SU-DHL-6 (cell line): ENCODE data around the gene SEMA3D.

ENCODE experiments used
- H2AFZ ChIP-seq: fragments of 200-600 bp; sonication (generic); 2 replicates; pipeline ENCODE4 v1.6.1; 2014; ENCODE audit warnings: low read depth, mild to moderate bottlenecking, moderate library complexity, mixed read lengths, antibody characterized with exemption, low read length; ENCODE audit not compliant: severe bottlenecking
- H3F3A ChIP-seq: fragments of 200-600 bp; shearing (Covaris generic); 2 replicates; pipeline ENCODE4 v1.6.0; 2016; ENCODE audit warnings: antibody characterized with exemption, mild to moderate bottlenecking; ENCODE audit not compliant: insufficient read depth
- H3K27ac ChIP-seq: fragments of 200-600 bp; sonication (generic); 2 replicates; pipeline ENCODE4 v1.5.1; 2016; ENCODE audit warnings: low read depth, mild to moderate bottlenecking, low read length, moderate library complexity, mixed read lengths
- H3K27me3 ChIP-seq: fragments of 200-600 bp; sonication (generic), shearing (Covaris generic); 2 replicates; pipeline ENCODE4 v1.6.0; 2014; ENCODE audit warnings: mild to moderate bottlenecking, low read length
- H3K36me3 ChIP-seq: fragments of 200-600 bp; sonication (generic); 2 replicates; pipeline ENCODE4 v1.6.1; 2014; ENCODE audit warnings: mild to moderate bottlenecking, low read length, mixed read lengths
- H3K4me2 ChIP-seq: fragments of 300-600, 200-600 bp; shearing (Covaris generic), sonication (generic); 2 replicates; pipeline ENCODE4 v1.6.0; 2014; ENCODE audit warnings: low read length, low read depth, mild to moderate bottlenecking; ENCODE audit not compliant: poor library complexity, severe bottlenecking
- H3K4me3 ChIP-seq: fragments of 200-600 bp; sonication (generic); 2 replicates; pipeline ENCODE4 v1.5.1; 2014; ENCODE audit warnings: antibody characterized with exemption, low read length, mild to moderate bottlenecking, mixed read lengths; ENCODE audit not compliant: insufficient read depth, poor library complexity, severe bottlenecking
- H3K79me2 ChIP-seq: fragments of 200-600 bp; sonication (generic); 2 replicates; pipeline ENCODE4 v1.6.1; 2014; ENCODE audit warnings: mild to moderate bottlenecking, low read length, moderate library complexity; ENCODE audit not compliant: insufficient read depth
- H3K9ac ChIP-seq: fragments of 200-600 bp; sonication (generic); 2 replicates; pipeline ENCODE4 v1.7.0; 2014; ENCODE audit warnings: mild to moderate bottlenecking, low read length
- H3K9me2 ChIP-seq: fragments of 200-600 bp; sonication (generic); replicated peaks from 2 replicates; pipeline ENCODE4 v1.6.1; 2014; ENCODE audit warnings: low read length; ENCODE audit not compliant: insufficient read depth
- H3K9me3 ChIP-seq: fragments of 200-600 bp; sonication (generic); 2 replicates; pipeline ENCODE4 v1.6.1; 2014; ENCODE audit warnings: low read length, mixed read lengths; ENCODE audit not compliant: insufficient read depth
- H4K20me1 ChIP-seq: fragments of 200-600 bp; sonication (generic); 2 replicates; pipeline ENCODE4 v1.6.1; 2014; ENCODE audit warnings: low read depth, mild to moderate bottlenecking, antibody characterized with exemption, low read length, moderate library complexity, mixed read lengths
- EZH2phosphoT487 ChIP-seq: fragments of 200-600 bp; sonication (generic), shearing (Covaris generic); conservative IDR thresholded peaks from 2 replicates; pipeline ENCODE4 v1.6.1; 2018; ENCODE audit warnings: mild to moderate bottlenecking, antibody characterized with exemption, low read length, moderate library complexity, mixed read lengths
- TF ChIP-seq, protein P1 (sequence below): fragments of 200-600 bp; sonication (generic); IDR thresholded peaks from one replicate; pipeline ENCODE4 v1.5.1; 2017; ENCODE audit warnings: antibody characterized with exemption, mild to moderate bottlenecking, low read length, moderate library complexity; ENCODE audit not compliant: insufficient read depth, poor library complexity, severe bottlenecking

The SEMA3D gene

DNA sequence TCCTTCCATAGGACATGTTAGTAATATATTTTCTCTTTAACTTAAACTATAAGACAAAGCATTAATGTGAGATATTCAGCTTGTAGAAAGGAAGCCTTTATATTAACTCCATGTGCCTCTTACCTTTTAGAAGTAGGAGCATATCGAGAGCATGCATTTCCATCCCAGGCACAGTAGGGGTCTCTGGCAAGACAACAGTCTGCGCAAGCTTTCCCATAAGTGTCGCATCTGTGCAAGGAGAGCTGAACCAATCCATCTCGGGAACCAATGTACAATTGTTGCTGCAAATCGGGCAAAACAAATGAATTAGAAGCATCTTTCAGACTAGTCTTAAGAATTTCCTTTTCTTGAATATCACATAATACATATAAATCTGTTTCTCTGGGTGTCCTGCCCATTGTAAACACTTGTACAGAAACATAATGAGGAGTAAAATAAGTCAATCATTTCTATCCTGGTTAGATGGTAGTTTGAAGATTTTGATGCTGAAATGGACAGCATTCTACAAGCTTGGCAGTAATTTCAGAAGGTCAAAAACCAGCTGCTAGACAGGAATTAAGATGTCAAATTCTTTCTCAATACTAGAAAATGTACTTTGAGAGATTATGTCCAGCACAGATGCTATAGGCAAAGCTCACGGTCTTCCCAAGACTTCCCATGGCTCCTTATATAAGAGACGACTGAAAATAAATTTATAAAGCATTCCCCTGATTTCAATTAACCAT lies 171.8 kb downstream of the SEMA3D start:
- Histone ChIP-seq H3K9me2 (no peaks in the 10 kb centered on the region), H4K20me1 (peaks cover 5% of the 10 kb centered on the region; the same call in 1 of the 2 replicates), H2AFZ (no peak overlapping the region), H3K9ac (no peak overlapping the region), H3K4me3 (no peak overlapping the region), H3K27ac (no peak overlapping the region), H3F3A (no peaks in the 10 kb centered on the region), H3K79me2 (no peaks in the 10 kb centered on the region), H3K27me3 (no peaks in the 10 kb centered on the region), H3K4me2 (no peak overlapping the region), H3K36me3 (no peaks in the 10 kb centered on the region), H3K9me3 (no peaks in the 10 kb centered on the region)
- no peak for TF ChIP-seq EZH2phosphoT487
- TF ChIP-seq, protein P1, sequence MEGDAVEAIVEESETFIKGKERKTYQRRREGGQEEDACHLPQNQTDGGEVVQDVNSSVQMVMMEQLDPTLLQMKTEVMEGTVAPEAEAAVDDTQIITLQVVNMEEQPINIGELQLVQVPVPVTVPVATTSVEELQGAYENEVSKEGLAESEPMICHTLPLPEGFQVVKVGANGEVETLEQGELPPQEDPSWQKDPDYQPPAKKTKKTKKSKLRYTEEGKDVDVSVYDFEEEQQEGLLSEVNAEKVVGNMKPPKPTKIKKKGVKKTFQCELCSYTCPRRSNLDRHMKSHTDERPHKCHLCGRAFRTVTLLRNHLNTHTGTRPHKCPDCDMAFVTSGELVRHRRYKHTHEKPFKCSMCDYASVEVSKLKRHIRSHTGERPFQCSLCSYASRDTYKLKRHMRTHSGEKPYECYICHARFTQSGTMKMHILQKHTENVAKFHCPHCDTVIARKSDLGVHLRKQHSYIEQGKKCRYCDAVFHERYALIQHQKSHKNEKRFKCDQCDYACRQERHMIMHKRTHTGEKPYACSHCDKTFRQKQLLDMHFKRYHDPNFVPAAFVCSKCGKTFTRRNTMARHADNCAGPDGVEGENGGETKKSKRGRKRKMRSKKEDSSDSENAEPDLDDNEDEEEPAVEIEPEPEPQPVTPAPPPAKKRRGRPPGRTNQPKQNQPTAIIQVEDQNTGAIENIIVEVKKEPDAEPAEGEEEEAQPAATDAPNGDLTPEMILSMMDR: no peak

DNA sequence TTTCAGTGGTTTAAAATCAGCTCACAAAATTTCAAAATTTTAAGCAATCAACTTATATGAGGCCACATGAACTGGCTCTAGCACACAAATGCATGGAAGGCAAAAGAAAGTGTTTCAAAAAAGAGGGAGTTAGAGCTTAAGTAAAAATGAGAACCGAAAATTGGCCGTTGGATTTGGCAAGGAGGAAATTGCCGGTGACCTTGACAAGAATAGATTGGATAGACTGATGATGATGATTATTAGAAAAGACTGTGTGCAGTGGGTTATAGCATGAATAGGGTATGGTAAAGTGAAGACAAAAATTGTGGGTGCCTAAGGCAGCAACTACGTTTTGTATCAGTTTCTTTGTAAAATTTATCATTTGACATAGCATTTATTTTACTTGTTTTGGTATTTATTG lies 175.7 kb downstream of the SEMA3D start:
- H3K9ac ChIP-seq: no peak overlapping the region
- H3K27me3 ChIP-seq: no peaks in the 10 kb centered on the region
- H3K9me2 ChIP-seq: no peaks in the 10 kb centered on the region
- H3K36me3 ChIP-seq: no peaks in the 10 kb centered on the region
- H3K9me3 ChIP-seq: no peaks in the 10 kb centered on the region
- no peak overlapping the region for H3K27ac ChIP-seq
- no peaks in the 10 kb centered on the region for H3K79me2 ChIP-seq
- H3F3A ChIP-seq: no peaks in the 10 kb centered on the region
- no peak overlapping the region for H3K4me3 ChIP-seq
- no peak overlapping the region for H2AFZ ChIP-seq
- H3K4me2 ChIP-seq: no peak overlapping the region
- no peaks in the 10 kb centered on the region; the same call in 1 of the 2 replicates for H4K20me1 ChIP-seq
- no peak for TF ChIP-seq EZH2phosphoT487
- TF ChIP-seq, protein P1: no peak

DNA sequence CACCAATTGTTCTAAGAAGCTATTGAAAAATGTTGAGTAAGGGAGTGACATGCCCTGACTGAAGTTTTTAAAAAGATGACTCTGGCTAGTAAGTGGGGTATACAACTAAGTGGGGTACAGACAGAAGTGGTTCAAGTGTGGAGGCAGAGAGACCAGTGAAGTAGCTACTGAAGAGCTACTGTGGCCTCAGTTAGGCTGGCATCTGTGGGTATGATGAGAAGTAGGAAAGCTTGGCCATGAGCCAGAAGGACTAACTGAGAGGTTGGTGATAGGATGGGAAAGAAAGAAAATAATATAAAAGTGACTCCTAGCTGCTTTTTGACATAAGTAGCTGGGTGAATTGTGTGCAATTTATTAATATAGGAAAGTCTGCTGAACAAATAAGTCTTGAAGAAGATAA lies 176.6 kb downstream of the SEMA3D start:
- H3K9me3 ChIP-seq: no peaks in the 10 kb centered on the region
- H3F3A ChIP-seq: no peaks in the 10 kb centered on the region
- TF ChIP-seq EZH2phosphoT487: no peak
- TF ChIP-seq, protein P1: no peak
- H3K27me3 ChIP-seq: no peaks in the 10 kb centered on the region
- H3K79me2 ChIP-seq: no peaks in the 10 kb centered on the region
- H4K20me1 ChIP-seq: no peaks in the 10 kb centered on the region; the same call in 1 of the 2 replicates
- no peak overlapping the region for H2AFZ ChIP-seq
- no peak overlapping the region for H3K9ac ChIP-seq
- no peak overlapping the region for H3K4me3 ChIP-seq
- no peaks in the 10 kb centered on the region for H3K36me3 ChIP-seq
- no peak overlapping the region for H3K4me2 ChIP-seq
- H3K9me2 ChIP-seq: no peaks in the 10 kb centered on the region
- H3K27ac ChIP-seq: no peak overlapping the region
